ENCODE results near the gene KLF18.

KLF18 gene

DNA sequence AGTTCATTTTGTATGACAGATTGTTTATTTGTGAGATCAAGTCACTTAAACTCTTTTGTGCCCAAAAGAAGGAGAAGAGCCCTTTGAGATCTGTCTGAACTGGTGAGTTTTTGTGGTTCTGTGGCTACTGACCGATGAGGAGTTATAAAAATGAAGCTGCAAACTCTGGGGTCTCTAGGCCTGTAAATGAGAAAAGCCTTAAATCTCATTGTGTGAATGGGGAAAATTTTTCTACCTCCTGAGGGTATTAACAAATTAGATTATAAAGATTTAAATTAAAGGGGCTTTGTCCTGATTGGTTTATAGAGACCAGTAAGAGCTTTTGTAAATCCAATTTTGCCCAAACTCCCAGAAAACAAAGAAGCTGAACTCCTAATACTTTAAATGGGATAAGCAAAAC lies 32.5 kb downstream of the KLF18 start:
- no peak for DNase-seq (ENCODE audit: extremely low read depth, low read depth)
- TF ChIP-seq, protein P1, sequence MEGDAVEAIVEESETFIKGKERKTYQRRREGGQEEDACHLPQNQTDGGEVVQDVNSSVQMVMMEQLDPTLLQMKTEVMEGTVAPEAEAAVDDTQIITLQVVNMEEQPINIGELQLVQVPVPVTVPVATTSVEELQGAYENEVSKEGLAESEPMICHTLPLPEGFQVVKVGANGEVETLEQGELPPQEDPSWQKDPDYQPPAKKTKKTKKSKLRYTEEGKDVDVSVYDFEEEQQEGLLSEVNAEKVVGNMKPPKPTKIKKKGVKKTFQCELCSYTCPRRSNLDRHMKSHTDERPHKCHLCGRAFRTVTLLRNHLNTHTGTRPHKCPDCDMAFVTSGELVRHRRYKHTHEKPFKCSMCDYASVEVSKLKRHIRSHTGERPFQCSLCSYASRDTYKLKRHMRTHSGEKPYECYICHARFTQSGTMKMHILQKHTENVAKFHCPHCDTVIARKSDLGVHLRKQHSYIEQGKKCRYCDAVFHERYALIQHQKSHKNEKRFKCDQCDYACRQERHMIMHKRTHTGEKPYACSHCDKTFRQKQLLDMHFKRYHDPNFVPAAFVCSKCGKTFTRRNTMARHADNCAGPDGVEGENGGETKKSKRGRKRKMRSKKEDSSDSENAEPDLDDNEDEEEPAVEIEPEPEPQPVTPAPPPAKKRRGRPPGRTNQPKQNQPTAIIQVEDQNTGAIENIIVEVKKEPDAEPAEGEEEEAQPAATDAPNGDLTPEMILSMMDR (IDR thresholded peaks at IDR 0.05; ENCODE audit: low read depth, low read length) = no peak

DNA sequence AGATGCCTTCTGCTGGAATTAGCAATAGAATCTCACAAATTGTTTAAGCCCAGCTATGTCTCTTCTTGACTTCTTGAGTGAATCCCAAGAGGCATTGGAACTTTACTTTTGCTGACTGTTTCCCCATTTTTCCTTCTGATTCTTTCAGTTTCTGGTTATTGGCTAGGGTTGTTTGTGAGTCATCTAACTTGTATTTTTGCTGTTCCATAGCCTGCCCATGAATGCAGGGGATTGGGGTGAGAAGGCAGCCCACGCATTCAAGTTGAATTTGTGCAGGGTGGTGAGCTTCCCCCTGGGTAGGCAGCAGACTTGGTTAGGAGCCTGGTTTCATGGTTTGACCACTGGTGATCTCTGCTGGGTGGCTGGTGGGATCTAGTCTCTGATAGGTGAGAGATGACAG lies 33.2 kb downstream of the KLF18 start:
- TF ChIP-seq, protein P1 (IDR thresholded peaks at IDR 0.05; ENCODE audit: low read depth, low read length) = no peak
- DNase-seq (ENCODE audit: extremely low read depth, low read depth) = no peak

DNA sequence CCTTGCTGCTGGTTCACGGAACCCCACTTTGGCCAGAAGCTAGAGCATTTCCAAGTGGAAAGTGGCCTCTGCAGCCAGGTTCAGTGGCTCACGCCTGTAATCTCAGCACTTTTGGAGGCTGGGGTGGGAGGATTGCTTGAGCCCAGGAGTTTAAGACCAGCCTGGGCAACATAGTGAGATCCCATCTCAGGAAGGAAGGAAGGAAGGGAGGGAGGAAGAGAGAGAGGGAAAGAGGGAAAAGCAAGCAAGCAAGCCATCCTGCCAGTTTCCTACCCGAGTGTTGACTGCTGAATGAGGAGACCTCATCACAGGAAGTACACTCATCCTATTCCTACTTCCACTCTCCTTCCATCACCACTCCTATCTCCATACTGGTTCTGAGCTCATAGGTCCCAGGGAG lies 35.6 kb downstream of the KLF18 start:
- DNase-seq (ENCODE audit: extremely low read depth, low read depth) = no peak

DNA sequence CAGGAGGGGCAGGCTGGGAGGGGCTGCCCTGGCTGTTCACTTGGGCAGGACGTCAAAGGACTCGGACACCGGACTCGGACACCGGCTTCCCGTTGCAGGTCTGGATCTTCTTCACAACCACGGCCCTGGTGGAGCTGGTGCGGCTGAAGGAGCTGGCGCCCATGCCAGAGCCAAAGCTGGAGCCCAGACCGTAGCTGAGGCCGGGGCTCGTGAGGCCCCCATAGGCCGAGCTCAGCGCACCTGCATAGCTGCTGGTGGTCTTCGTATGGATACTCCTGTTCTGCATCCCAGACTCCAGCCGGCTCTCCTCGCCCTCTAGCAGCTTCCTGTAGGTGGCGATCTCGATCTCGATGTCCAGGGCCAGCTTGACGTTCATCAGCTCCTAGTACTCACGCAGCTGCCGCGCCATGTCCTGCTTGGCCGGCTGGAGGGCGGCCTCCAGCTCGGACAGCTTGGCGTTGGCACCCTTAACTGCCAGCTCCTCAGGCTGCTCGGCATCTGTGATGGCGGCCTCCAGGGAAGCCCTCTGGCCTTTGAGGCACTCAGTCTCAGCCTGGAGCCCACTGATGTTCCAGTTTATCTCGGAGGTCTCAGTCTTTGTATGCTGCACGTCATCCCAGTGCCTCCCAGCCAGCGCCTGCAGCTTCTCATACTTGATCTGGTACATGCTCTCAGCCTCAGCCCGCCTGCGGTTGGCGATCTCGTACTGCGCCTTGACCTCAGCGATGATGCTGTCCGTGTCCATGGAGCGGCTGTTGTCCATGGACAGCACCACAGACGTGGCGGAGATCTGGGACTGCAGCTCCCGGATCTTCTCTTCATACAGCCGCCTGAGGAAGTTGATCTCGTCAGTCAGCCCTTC lies 37.9 kb downstream of the KLF18 start:
- TF ChIP-seq, protein P1 (IDR thresholded peaks at IDR 0.05; ENCODE audit: low read depth, low read length) = no peak; the same call in 1 of the 2 replicates
- DNase-seq (ENCODE audit: extremely low read depth, low read depth) = no peak

More for the DNA sequence above, 35.6 kb downstream of the KLF18 start:
- TF ChIP-seq, protein P1 (IDR thresholded peaks at IDR 0.05; ENCODE audit: low read depth, low read length) = no peak

DNA sequence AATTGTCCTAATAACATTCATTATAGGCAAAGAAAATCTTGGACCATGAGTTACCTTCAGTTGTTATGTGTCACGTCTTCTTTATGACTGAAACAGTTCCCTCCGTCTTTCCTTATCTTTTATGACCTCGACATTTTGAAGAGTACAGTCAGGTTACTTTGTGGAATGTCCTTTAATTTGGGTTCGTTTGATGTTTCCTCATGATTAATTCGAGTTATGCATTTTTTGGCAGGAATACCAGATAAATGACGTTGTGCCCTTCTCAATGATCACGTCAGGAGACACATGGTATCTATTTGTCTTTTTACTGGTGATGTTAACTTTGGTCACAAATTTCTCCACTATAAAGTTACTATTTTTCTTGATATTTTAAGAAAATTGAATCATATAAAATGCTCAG lies 40.1 kb downstream of the KLF18 start:
- no peak for DNase-seq (ENCODE audit: extremely low read depth, low read depth)
- TF ChIP-seq, protein P1 (IDR thresholded peaks at IDR 0.05; ENCODE audit: low read depth, low read length) = no peak

DNA sequence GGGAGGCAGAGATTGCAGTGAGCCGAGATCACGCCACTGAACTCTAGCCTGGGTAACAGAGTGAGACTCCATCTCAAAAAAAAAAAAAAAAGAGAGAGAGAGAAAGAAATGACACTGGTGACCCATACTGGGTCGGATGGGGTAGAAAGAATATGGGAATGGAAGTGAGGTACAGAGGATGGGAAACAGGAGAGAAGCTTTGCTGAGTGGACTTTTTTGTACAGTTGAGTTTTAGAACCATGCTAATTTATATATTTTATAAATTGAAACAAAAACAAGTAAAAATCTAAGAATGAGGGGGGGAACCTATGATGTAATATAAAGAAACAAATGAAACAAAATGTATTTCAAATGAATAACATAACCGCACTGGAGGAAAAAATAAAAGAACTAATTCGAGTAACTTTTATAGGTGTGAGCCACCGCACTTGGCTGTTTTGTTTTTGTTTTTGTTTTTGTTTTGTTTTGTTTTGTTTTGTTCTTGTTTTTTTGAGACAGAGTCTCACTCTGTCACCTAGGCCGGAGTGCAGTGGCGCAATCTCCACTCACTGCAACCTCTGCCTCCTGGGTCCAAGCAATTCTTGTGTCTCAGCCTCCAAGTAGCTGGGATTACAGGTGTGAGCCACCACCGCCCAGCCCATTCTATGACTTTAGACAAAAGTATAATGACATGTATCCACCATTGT lies 41.1 kb downstream of the KLF18 start:
- TF ChIP-seq, protein P1 (IDR thresholded peaks at IDR 0.05; ENCODE audit: low read depth, low read length) = no peak
- no peak for DNase-seq (ENCODE audit: extremely low read depth, low read depth)

DNA sequence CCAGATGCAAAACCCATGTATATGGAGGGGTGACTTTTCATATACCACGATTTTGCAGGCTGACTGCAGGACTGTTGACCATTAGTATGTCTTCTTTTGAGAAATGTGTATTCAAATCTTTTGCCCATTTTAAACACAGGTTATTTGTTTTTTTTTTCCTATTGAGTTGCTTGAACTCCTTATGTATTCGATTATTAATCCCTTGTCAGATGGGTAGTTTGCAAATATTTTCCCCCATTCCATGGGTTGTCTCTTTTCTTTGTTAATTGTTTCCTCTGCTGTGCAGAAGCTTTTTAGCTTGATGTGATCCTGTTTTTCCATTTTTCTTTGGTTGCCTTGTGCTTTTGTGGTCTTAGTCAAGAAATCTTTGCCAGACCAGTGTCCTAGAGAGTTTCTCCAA lies 47.4 kb downstream of the KLF18 start:
- no peak for DNase-seq (ENCODE audit: extremely low read depth, low read depth)
- TF ChIP-seq, protein P1 (IDR thresholded peaks at IDR 0.05; ENCODE audit: low read depth, low read length) = no peak

All from AG09319 (cell line).